ENCODE data around the gene ITGAL.
"Not testable (repeated sequence)": the region's sequence is repeated elsewhere in the genome, so short reads cannot be mapped to it uniquely, and the experiment has no call there.

The ITGAL gene

DNA sequence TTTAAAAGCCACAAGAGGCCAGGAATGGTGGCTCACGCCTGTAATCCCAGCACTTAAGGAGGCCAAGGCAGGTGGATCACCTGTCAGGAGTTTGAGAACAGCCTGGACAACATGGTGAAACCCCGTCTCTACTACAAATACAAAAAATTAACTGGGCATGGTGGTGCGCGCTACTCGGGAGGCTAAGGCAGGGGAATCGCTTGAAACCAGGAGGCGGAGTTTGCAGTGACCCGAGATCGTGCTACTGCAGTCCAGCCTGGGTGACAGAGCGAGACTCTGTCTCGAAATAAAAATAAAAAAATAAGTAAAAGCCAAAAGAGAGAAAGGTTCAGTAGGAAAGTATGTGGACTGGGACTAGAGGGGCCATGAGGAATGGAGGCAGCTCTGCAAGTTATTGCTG, 13.1 kb upstream of the ITGAL start:
- Histone ChIP-seq H3K36me3 (ENCODE audit: control insufficient read depth, insufficient read depth, low read length) (no peaks in the 10 kb centered on the region), H3K9ac (ENCODE audit: low read depth, low read length) (no peak overlapping the region), H3K4me3 (ENCODE audit: low read depth, low read length) (no peak overlapping the region), H3K4me1 (ENCODE audit: control insufficient read depth, insufficient read depth, low read length) (no peaks in the 10 kb centered on the region), H3K9me3 (ENCODE audit: control insufficient read depth, insufficient read depth, low read length) (no peaks in the 10 kb centered on the region), H3K27me3 (ENCODE audit: control insufficient read depth, insufficient read depth, low read length) (no peaks in the 10 kb centered on the region)

DNA sequence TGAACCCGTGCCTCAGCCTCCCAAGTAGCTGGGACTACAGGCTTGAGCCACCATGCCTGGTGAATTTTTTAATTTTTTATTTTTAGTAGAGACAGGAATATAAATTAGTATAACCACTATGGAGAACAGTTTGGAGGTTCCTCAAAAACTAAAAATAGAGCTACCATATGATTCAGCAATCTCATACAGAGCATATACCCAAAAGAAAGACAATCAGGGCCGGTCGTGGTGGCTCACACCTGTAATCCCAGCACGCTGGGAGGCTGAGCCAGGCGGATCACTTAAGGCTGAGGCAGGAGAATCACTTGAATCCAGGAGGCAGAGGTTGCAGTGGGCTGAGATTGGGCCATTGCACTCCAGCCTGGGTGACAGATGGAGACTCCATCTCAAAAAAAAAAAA, 11.1 kb upstream of the ITGAL start:
- not testable (repeated sequence) for H3K36me3 ChIP-seq (ENCODE audit: control insufficient read depth, insufficient read depth, low read length); H3K27me3 ChIP-seq (ENCODE audit: control insufficient read depth, insufficient read depth, low read length); H3K9me3 ChIP-seq (ENCODE audit: control insufficient read depth, insufficient read depth, low read length); H3K4me3 ChIP-seq (ENCODE audit: low read depth, low read length); H3K9ac ChIP-seq (ENCODE audit: low read depth, low read length); H3K4me1 ChIP-seq (ENCODE audit: control insufficient read depth, insufficient read depth, low read length)

DNA sequence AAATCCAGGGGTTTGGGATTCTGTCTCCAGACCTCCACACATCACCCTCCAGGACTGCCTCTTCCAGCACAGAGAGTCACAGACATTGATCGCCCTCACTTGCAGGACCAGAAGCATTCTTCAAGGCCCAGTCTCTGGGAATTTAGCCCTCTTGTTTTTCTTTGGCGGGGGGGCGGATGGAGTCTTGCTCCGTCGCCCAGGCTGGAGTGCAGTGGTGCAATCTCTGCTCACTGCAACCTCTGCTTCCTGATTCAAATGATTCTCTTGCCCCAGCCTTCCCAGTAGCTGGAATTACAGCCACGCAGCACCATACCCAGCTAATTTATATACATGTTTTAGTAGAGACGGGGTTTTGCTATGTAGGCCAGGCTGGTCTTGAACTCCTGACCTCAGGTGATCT, 8.5 kb upstream of the ITGAL start:
- no peak overlapping the region for H3K9ac ChIP-seq (ENCODE audit: low read depth, low read length)

DNA sequence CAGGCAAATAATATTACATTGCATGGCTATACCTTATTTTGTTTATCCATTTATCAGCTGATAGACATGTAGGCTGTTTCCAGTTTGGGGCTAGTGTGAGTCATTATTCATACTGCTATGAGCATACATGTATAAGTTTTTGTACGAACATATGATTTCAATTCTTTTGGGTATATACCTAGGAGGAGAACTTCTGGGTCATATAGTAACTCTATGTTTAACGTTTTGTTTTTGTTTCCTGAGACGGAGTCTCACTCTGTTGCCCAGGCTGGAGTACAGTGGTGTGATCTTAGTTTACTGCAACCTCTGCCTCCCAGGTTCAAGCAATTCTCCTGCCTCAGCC, 2.4 kb upstream of the ITGAL start:
- Histone ChIP-seq H3K36me3 (ENCODE audit: control insufficient read depth, insufficient read depth, low read length) (no peaks in the 10 kb centered on the region), H3K4me3 (ENCODE audit: low read depth, low read length) (no peak overlapping the region), H3K27me3 (ENCODE audit: control insufficient read depth, insufficient read depth, low read length) (peaks cover 6% of the 10 kb centered on the region), H3K4me1 (ENCODE audit: control insufficient read depth, insufficient read depth, low read length) (no peaks in the 10 kb centered on the region), H3K9me3 (ENCODE audit: control insufficient read depth, insufficient read depth, low read length) (no peaks in the 10 kb centered on the region), H3K9ac (ENCODE audit: low read depth, low read length) (no peak overlapping the region)

More for the DNA sequence above, 8.5 kb upstream of the ITGAL start:
- Histone ChIP-seq H3K27me3 (ENCODE audit: control insufficient read depth, insufficient read depth, low read length) (no peaks in the 10 kb centered on the region), H3K36me3 (ENCODE audit: control insufficient read depth, insufficient read depth, low read length) (no peaks in the 10 kb centered on the region), H3K4me3 (ENCODE audit: low read depth, low read length) (no peak overlapping the region), H3K9me3 (ENCODE audit: control insufficient read depth, insufficient read depth, low read length) (no peaks in the 10 kb centered on the region), H3K4me1 (ENCODE audit: control insufficient read depth, insufficient read depth, low read length) (no peaks in the 10 kb centered on the region)

DNA sequence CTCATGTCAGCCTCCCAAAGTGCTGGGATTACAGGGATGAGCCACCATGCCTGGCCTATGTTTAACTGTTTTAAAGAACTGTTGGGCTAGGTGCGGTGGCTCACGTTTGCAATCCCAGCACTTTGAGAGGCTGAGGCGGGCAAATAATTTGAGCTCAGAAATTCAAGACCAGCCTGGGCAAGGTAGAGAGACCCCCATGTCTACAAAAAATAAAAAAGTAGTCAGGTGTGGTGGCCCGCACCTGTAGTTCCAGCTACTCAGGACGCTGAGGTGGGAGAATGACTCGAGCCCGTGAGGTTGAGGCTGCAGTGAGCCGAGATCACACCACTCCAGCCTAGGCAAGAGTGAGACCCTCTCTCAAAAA, 1.9 kb upstream of the ITGAL start:
- Histone ChIP-seq H3K4me1 (ENCODE audit: control insufficient read depth, insufficient read depth, low read length) (no peaks in the 10 kb centered on the region), H3K9me3 (ENCODE audit: control insufficient read depth, insufficient read depth, low read length) (no peaks in the 10 kb centered on the region), H3K36me3 (ENCODE audit: control insufficient read depth, insufficient read depth, low read length) (no peaks in the 10 kb centered on the region), H3K9ac (ENCODE audit: low read depth, low read length) (no peak overlapping the region), H3K27me3 (ENCODE audit: control insufficient read depth, insufficient read depth, low read length) (peaks cover 7% of the 10 kb centered on the region), H3K4me3 (ENCODE audit: low read depth, low read length) (no peak overlapping the region)

DNA sequence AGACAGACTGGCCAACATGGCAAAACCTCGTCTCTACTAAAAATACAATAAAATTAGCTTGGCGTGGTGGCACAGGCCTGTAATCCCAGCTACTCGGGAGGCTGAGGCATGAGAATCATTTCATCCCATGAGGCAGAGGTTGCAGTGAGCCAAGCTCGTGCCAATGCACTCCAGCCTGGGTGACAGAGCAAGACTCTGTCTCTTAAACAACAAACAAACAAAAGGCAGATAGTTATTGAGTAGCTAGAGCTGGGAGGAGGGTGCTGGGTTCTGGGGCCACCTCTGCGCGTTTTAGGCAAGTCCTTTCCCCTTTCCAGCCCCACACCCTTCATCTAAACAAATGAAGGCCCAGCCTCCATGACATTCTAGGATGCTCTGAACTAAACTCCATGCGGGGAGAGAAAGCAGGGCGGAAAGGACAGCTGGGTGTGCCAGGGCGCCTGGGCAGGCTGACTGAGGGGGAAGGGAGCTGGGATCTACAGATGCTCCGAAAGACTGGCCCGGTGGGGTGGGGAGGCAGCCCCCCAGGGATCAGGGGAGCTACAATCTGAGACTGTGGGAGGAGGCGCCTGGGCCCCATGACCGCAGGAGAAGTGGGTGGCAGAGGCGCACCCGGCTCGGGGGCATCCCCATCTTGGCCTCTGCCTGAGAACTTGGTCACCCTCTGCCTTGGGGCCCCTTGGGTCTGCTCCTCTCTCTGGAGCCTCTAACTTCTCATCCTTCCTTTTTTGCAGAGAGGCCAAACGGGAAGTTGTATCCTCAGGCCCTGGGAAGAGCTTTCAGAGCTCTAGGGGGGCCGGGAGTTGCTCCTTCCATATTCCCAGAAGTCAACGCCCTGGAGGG, 910 bp downstream of the ITGAL start:
- Histone ChIP-seq H3K36me3 (ENCODE audit: control insufficient read depth, insufficient read depth, low read length) (no peaks in the 10 kb centered on the region), H3K9ac (ENCODE audit: low read depth, low read length) (no peak overlapping the region), H3K4me3 (ENCODE audit: low read depth, low read length) (no peak overlapping the region), H3K4me1 (ENCODE audit: control insufficient read depth, insufficient read depth, low read length) (no peaks in the 10 kb centered on the region), H3K9me3 (ENCODE audit: control insufficient read depth, insufficient read depth, low read length) (no peaks in the 10 kb centered on the region), H3K27me3 (ENCODE audit: control insufficient read depth, insufficient read depth, low read length) (peaks cover 7% of the 10 kb centered on the region)

DNA sequence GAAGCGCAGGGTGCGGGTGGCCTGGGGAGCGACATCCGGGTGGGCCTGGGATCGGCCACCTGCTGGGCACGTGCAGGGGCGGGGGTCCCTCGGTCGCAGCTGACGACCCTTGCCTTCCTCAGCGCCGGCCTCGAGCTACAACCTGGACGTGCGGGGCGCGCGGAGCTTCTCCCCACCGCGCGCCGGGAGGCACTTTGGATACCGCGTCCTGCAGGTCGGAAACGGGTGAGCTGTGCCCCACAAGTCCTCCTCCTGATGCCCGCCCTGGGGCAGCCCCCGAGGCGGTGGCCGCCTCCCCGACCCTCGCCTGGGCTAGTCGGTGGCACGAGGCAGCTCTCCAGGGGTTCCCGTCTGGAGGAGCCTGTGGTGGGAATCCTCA, 1.5 kb downstream of the ITGAL start:
- Histone ChIP-seq H3K36me3 (ENCODE audit: control insufficient read depth, insufficient read depth, low read length) (no peaks in the 10 kb centered on the region), H3K4me3 (ENCODE audit: low read depth, low read length) (no peak overlapping the region), H3K9ac (ENCODE audit: low read depth, low read length) (no peak overlapping the region), H3K9me3 (ENCODE audit: control insufficient read depth, insufficient read depth, low read length) (no peaks in the 10 kb centered on the region), H3K27me3 (ENCODE audit: control insufficient read depth, insufficient read depth, low read length) (peaks cover 7% of the 10 kb centered on the region), H3K4me1 (ENCODE audit: control insufficient read depth, insufficient read depth, low read length) (no peaks in the 10 kb centered on the region)

DNA sequence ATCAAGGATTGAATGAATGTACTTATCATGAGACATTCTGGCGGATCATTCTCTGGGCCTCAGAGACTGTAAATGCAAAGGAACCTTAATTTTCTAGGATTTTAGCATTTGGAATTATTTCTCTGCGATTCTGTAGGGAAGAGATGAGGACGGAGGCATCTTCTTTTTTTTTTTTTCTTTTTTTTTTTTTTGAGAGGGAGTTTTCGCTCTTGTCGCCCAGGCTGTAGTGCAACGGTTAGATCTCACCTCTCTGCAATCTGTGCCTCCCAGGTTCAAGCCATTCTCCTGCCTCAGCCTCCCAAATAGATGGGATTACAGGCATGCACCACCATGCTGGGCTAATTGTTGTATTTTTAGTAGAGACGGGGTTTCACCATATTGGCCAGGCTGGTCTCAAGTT, 2.1 kb downstream of the ITGAL start:
- no peaks in the 10 kb centered on the region for H3K36me3 ChIP-seq (ENCODE audit: control insufficient read depth, insufficient read depth, low read length)
- no peak overlapping the region for H3K9ac ChIP-seq (ENCODE audit: low read depth, low read length)
- H3K9me3 ChIP-seq (ENCODE audit: control insufficient read depth, insufficient read depth, low read length), result no peaks in the 10 kb centered on the region
- no peak overlapping the region for H3K4me3 ChIP-seq (ENCODE audit: low read depth, low read length)
- no peaks in the 10 kb centered on the region for H3K4me1 ChIP-seq (ENCODE audit: control insufficient read depth, insufficient read depth, low read length)
- peaks cover 7% of the 10 kb centered on the region for H3K27me3 ChIP-seq (ENCODE audit: control insufficient read depth, insufficient read depth, low read length)

DNA sequence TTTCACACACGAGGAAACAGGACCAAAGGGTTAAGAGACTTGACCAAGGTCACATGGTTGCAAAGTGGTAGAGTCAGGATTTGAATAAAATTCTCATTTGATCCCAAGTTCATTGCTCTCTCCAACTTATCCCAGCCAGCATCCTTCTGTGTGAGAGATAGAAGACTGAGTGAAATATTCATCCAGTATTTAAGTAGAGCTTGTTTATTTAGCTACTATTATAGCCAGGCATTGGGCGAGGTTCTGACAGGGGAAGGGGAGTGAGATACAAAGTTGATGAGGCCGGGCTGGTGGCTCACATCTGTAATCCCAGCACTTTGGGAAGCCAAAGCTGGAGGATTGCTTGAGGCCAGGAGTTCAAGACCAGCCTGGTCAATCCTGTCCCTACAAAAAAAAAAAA, 4.4 kb downstream of the ITGAL start:
- no peaks in the 10 kb centered on the region for H3K36me3 ChIP-seq (ENCODE audit: control insufficient read depth, insufficient read depth, low read length)
- H3K27me3 ChIP-seq (ENCODE audit: control insufficient read depth, insufficient read depth, low read length), result peaks cover 7% of the 10 kb centered on the region

DNA sequence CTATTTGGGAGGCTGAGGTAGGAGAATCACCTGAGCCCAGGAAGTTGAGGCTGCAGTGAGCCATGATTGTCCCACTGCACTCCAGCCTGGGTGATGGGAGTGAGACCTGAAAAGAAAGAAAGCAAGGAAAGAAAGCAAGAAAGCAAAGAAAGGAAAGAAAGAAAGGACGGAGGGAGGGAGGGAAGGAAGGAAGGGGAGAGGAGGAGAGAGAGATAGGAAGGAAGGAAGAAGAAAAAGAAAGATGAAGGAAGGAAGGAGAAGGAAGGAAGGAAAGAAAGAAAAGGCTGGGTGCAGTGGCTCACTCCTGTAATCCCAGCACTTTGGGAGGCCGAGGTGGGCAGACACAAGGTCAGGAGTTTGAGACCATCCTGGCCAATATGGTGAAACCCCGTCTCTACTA, 5.2 kb downstream of the ITGAL start:
- not testable (repeated sequence) for H3K9ac ChIP-seq (ENCODE audit: low read depth, low read length); H3K4me3 ChIP-seq (ENCODE audit: low read depth, low read length); H3K27me3 ChIP-seq (ENCODE audit: control insufficient read depth, insufficient read depth, low read length); H3K36me3 ChIP-seq (ENCODE audit: control insufficient read depth, insufficient read depth, low read length); H3K4me1 ChIP-seq (ENCODE audit: control insufficient read depth, insufficient read depth, low read length); H3K9me3 ChIP-seq (ENCODE audit: control insufficient read depth, insufficient read depth, low read length)

More for the DNA sequence above, 4.4 kb downstream of the ITGAL start:
- Histone ChIP-seq H3K9ac (ENCODE audit: low read depth, low read length) (no peak overlapping the region), H3K9me3 (ENCODE audit: control insufficient read depth, insufficient read depth, low read length) (no peaks in the 10 kb centered on the region), H3K4me3 (ENCODE audit: low read depth, low read length) (no peak overlapping the region), H3K4me1 (ENCODE audit: control insufficient read depth, insufficient read depth, low read length) (no peaks in the 10 kb centered on the region)

DNA sequence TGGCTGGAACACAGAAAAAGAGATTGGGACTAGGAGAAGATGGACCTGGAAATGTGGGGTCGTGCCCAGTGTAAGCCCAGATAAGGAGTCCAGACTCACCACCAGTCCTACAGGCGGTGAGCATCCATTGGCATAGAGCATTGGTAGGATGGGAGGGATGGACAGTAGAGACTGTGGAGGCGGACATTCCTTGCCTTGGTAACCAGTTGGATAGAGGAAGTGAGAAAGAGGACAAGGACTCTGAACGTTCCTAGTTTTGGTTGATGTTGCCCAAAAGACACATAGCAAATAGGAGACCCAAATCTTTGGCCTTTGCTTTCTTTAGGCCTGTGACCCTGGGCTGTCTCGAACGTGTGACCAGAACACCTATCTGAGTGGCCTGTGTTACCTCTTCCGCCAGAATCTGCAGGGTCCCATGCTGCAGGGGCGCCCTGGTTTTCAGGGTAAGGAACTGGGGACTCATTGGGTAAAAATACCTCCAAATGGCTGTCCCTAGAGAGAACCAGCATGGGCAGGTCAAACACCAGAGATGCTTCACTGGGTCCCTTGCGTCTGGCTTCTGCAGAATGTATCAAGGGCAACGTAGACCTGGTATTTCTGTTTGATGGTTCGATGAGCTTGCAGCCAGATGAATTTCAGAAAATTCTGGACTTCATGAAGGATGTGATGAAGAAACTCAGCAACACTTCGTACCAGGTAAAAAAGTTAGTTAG, 6.4 kb downstream of the ITGAL start:
- Histone ChIP-seq H3K36me3 (ENCODE audit: control insufficient read depth, insufficient read depth, low read length) (no peaks in the 10 kb centered on the region), H3K4me1 (ENCODE audit: control insufficient read depth, insufficient read depth, low read length) (no peaks in the 10 kb centered on the region), H3K9ac (ENCODE audit: low read depth, low read length) (no peak overlapping the region), H3K27me3 (ENCODE audit: control insufficient read depth, insufficient read depth, low read length) (peaks cover 7% of the 10 kb centered on the region), H3K4me3 (ENCODE audit: low read depth, low read length) (no peak overlapping the region), H3K9me3 (ENCODE audit: control insufficient read depth, insufficient read depth, low read length) (no peaks in the 10 kb centered on the region)

DNA sequence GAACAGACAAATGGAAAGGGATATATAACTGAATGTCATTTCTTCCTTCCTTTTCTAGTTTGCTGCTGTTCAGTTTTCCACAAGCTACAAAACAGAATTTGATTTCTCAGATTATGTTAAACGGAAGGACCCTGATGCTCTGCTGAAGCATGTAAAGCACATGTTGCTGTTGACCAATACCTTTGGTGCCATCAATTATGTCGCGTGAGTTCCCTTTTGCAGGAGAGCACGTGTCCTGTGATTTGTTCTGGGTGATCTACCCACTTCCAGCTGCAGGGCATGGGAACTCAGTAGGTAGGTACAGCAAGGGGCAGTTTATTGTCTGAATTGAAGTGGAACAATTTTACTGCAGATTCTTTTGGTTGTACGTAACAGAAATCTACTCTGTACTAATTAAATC, 8.8 kb downstream of the ITGAL start:
- Histone ChIP-seq H3K9ac (ENCODE audit: low read depth, low read length) (no peak overlapping the region), H3K36me3 (ENCODE audit: control insufficient read depth, insufficient read depth, low read length) (no peaks in the 10 kb centered on the region), H3K27me3 (ENCODE audit: control insufficient read depth, insufficient read depth, low read length) (no peaks in the 10 kb centered on the region), H3K9me3 (ENCODE audit: control insufficient read depth, insufficient read depth, low read length) (no peaks in the 10 kb centered on the region), H3K4me3 (ENCODE audit: low read depth, low read length) (no peak overlapping the region), H3K4me1 (ENCODE audit: control insufficient read depth, insufficient read depth, low read length) (no peaks in the 10 kb centered on the region)
